Natural killer cell treated with Interleukin-12 subunit alpha and Interleukin-12 subunit beta and Interleukin-15 and Interleukin-18, amount 100 ng/mL, for 72 hours (primary cell): Measurements from ENCODE around the gene BMF. TPM values are rescaled to one million over a fixed set of nuclear protein-coding genes. Genes with fewer than 3 reads are reported as not detected.

Experiments used
- ATAC-seq, 2 donors: fragments of 150-1000 bp; cut with Tn5 transposase in 1 of 2; sonication (Bioruptor Pico), chemical (Tn5 transposase) in 1 of 2; 2 replicates each; pipeline ENCODE4 v1.10.0; 2021
- DNase-seq: peaks from one replicate; pipeline ENCODE4 v3.0.0; 2022; ENCODE audit warnings: low spot score
- H3K27ac Mint-ChIP-seq, 2 donors: 1 replicate in 1 of 2; 2 replicates in 1 of 2; pipeline ENCODE4 v1.8.0; 2022; ENCODE audit warnings: mixed read lengths in 2 of 2, mild to moderate bottlenecking in 1 of 2, moderate library complexity in 1 of 2
- H3K27me3 Mint-ChIP-seq, 2 donors: 1 replicate in 1 of 2; 2 replicates in 1 of 2; pipeline ENCODE4 v1.8.0; 2022; ENCODE audit warnings: mixed read lengths in 2 of 2
- H3K36me3 Mint-ChIP-seq: one replicate; pipeline ENCODE4 v1.8.0; 2022; ENCODE audit warnings: mixed read lengths
- H3K4me1 Mint-ChIP-seq, 2 donors: 1 replicate in 1 of 2; 2 replicates in 1 of 2; pipeline ENCODE4 v1.8.0; 2022; ENCODE audit warnings: low read depth in 2 of 2, mixed read lengths in 2 of 2, mild to moderate bottlenecking in 1 of 2
- H3K4me3 Mint-ChIP-seq: one replicate; pipeline ENCODE4 v1.8.0; 2022; ENCODE audit warnings: mixed read lengths
- H3K9me3 Mint-ChIP-seq: 2 replicates; pipeline ENCODE4 v1.8.0; 2022; ENCODE audit warnings: mixed read lengths
- total RNA-seq, 2 donors: library from RNA; stranded (reverse); gene quantifications; one replicate each; pipeline ENCODE4 v1.2.3, GENCODE V29; 2022

The BMF gene
- total RNA-seq, 2 donors from 2014 or later: 1.8 to 4.6 TPM

DNA sequence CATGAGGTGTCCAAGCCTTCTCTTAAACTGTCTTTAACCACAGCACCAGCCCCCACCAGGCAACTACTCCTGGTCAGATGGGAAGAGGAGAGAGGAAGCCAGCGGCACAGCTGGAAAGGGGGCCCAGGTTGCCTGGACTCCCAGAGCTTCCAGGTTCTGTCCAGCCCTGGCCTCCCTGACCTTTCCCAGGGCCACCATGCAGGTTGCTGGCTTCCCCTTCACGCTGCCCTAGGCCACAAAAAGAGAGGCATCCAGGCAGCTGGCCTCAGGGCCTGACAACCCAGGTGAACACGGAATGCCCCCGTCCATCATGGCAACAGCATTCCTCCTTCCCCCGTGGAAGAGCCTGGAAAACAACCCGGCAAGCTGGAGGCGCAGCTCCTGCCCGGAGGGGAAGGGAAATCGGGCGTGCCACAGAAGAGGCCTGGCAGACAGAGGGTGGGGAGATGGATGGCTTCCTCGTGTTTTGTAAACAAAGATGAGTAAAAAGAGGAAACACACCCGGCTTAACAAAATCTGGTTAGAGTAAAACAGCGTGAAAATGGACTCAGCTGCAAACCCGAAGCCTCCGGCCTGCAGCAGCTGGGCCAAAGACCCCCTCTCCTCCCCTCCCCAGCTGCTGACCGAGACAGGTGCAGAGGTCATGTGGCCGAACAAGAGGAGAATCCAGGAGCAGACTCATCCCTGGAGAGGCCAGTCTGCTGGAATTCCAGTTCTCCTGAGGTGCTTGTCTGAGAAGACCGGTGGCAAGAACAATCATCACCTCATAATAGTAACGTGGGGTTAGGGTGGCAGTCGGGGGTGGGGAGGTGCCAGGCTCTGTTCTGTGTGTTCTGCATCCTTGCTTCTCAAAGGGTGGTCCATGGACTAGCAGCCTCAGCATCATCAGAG, 15.5 kb downstream of the BMF start:
- Mint-ChIP-seq H3K36me3 (no peaks in the 10 kb centered on the region), H3K4me1 (no peaks in the 10 kb centered on the region), H3K27ac (no peak overlapping the region)

DNA sequence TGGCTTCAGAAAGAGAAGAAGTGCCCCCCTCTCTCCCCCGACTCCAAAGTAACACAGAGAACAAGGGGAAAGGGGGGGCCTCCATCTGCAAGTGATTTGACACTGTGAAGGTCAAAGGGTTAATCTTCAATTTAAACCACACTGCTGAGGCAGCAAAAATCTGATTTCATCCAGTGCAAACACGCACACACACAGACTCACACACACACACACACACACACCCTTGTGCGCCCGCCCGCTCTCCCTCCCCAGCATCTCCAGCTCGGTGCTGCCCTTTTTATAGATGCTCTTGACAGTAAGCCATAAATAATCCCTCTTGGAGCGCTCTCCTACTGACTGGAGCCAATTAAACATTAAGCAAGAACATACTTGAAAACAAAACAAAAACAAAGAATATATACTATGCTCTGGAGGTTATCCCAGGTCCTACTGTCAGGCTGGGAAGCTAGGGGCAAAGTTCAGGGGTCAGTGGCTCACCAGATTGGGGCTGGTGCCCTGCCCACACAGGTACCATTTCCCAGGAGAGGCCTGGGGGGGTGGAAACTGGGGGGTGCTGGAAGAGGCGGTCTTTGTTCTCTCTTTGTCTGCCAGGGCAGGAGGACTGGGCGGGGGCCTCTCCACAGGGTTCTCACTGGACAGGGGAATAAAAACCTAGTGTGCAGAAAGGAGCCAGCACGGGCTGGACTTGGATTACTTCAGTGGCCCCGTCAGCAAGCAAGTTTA, 16.3 kb downstream of the BMF start:
- H3K27ac Mint-ChIP-seq: no peak overlapping the region
- no peak for ATAC-seq
- no peaks in the 10 kb centered on the region for H3K36me3 Mint-ChIP-seq
- DNase-seq: no peak
- H3K4me3 Mint-ChIP-seq: no peak overlapping the region
- H3K4me1 Mint-ChIP-seq: no peaks in the 10 kb centered on the region
- H3K9me3 Mint-ChIP-seq: no peaks in the 10 kb centered on the region
- H3K27me3 Mint-ChIP-seq: no peaks in the 10 kb centered on the region

More for the DNA sequence above, 15.5 kb downstream of the BMF start:
- DNase-seq: no peak
- Mint-ChIP-seq H3K27me3 (no peaks in the 10 kb centered on the region), H3K9me3 (no peaks in the 10 kb centered on the region), H3K4me3 (no peak overlapping the region)
- ATAC-seq: no peak

DNA sequence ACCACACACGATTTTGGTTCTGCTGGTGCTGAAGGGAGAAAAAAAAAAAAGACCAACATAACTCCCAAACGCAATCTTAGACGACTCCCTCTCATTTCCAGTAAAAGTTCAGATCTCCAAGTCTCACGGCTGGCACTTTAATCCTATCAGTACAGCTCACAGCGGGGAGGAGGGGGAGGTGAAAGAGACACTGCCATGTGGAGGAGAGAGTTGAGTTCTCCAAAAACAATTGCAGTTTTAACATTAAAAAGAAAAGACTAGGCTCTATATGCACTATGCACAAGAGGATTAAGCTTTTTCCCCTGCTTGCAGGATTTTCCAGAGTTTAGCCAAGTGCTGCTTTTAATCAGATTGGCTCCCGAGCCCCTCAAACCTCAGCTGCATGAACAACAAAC, 16.8 kb downstream of the BMF start:
- Mint-ChIP-seq H3K4me1 (no peaks in the 10 kb centered on the region), H3K4me3 (no peak overlapping the region), H3K9me3 (no peaks in the 10 kb centered on the region), H3K27me3 (no peaks in the 10 kb centered on the region), H3K27ac (no peak overlapping the region), H3K36me3 (no peaks in the 10 kb centered on the region)
- ATAC-seq: no peak
- DNase-seq: no peak

DNA sequence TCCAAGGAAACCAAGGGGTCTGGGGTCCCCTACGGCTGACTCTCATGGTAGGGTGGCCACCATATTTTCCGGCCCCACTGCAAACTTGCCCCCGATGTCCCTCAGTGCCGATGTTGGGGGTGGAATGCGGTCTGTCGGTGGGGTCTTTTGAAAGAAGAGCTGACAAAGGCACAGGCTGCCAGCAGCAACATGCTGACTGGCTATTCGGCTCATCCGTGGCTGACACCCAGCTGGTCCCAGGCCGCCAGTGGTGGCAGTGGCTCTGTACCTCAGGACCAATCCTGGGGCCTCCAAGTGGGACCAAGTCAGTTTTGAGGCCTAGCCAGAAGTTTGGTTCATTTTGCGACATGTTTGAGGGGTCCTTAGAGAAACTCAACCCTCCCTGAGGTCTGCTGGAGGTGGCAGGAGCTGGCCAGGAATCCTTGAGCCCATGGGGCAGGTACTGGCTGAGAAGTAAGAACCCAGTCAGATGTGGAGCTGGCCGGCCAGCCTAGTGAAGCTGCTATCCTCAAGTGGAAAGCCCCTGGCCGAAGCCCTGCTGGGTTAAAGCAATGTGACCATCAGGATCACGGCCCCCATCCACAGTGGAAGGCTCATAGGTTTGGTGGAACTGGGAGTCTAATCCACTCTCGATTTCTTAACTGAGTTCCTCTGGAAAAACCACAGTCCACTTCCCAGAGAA, 17.8 kb downstream of the BMF start:
- no peak for DNase-seq
- Mint-ChIP-seq H3K4me3 (no peak overlapping the region), H3K27ac (no peak overlapping the region), H3K9me3 (no peaks in the 10 kb centered on the region), H3K4me1 (no peaks in the 10 kb centered on the region), H3K36me3 (no peaks in the 10 kb centered on the region), H3K27me3 (no peaks in the 10 kb centered on the region)
- no peak for ATAC-seq

DNA sequence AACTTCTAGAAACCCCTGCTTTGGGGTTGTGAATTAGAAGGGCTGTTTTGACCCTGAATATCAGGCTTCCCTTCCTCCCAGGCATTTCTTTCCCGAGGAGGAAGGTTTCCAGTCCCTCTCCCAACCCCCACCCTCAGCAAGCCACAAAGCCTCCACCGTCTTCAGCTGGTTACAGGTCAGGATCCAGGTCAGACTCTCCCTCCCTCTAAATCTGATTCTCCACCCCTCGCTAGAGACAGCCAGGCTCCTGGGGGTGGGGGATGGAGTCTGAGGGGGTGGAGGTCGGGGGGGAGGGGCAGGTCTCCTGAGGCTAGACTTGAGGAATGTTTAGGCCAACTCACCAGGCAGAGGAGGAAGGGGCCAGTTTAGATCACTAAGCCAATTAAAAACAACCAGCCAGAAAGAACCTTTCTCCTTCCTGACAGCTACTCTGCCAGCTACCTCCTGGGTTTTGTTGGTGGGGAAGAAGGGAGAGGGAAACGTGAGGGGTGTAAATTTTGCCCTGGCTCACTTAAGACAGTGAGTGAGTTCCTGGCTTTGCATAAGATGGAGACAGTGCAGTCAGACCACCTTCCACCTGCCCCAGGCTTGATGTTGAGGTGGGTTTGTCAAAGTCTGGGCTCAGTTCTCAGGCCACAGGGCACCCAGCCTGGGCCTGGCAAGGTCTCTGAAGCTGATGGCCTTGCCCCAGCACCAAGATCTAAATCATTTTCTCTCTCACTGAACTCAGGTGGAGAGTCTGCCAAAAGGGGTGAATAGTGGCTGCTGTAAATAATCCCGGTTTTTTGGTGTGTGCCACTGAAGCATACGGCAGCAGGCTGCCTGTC, 19.5 kb downstream of the BMF start:
- no peaks in the 10 kb centered on the region for H3K9me3 Mint-ChIP-seq
- H3K27ac Mint-ChIP-seq: no peak overlapping the region
- peaks cover 0 to 3% of the 10 kb centered on the region in 2 donors for H3K27me3 Mint-ChIP-seq
- ATAC-seq: no peak
- H3K36me3 Mint-ChIP-seq: no peaks in the 10 kb centered on the region
- no peak overlapping the region for H3K4me3 Mint-ChIP-seq
- H3K4me1 Mint-ChIP-seq: no peaks in the 10 kb centered on the region
- no peak for DNase-seq

DNA sequence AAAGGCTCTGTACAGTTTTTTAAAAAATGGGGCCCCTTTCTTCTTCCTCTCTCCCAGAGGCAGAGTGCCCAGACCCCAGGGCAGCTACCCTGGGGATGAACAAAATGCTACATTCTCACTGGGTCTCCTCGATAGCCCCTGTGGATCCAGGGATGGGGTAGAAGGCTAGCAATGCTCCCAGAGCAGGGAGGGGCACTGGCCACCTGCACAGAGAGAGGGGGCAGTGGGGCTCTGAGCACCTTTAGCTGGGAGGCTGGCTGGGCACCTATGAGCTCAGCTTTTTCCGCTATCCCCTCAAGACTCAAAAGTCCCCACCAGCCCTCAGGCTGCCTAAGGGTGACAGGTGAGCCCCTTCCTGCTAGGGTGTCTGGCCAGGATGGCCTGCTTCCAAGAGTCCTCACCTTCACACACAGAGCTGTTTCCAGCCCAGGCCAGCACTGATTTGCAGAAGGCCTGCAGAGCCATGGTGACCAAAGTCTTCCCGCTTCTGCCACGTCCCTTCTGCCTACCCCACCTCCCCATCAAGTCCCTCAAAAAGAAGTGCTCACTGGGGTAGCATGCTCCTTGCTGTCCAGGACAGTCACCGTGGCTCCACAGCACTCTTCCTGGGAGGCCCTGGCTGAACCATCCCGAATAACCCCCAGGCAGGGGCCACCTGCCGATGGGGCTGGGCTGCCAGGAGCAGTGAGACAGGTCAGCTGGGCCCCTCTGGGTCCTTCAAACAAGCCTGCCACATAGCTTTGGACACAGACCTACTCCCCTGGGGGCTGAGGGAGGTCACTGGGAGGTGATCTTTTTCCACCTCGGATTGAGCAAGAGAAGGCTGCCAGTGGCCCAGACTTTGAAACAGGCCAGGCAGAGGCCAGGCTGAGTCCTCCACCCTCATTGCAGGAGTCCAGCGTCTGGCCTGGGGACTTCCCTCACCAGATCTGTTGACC, 20.4 kb downstream of the BMF start:
- Mint-ChIP-seq H3K4me3 (no peak overlapping the region), H3K27me3 (peaks cover 8% of the 10 kb centered on the region in 2 donors), H3K36me3 (no peaks in the 10 kb centered on the region), H3K27ac (no peak overlapping the region), H3K9me3 (no peaks in the 10 kb centered on the region), H3K4me1 (no peaks in the 10 kb centered on the region)
- ATAC-seq: no peak
- no peak for DNase-seq

DNA sequence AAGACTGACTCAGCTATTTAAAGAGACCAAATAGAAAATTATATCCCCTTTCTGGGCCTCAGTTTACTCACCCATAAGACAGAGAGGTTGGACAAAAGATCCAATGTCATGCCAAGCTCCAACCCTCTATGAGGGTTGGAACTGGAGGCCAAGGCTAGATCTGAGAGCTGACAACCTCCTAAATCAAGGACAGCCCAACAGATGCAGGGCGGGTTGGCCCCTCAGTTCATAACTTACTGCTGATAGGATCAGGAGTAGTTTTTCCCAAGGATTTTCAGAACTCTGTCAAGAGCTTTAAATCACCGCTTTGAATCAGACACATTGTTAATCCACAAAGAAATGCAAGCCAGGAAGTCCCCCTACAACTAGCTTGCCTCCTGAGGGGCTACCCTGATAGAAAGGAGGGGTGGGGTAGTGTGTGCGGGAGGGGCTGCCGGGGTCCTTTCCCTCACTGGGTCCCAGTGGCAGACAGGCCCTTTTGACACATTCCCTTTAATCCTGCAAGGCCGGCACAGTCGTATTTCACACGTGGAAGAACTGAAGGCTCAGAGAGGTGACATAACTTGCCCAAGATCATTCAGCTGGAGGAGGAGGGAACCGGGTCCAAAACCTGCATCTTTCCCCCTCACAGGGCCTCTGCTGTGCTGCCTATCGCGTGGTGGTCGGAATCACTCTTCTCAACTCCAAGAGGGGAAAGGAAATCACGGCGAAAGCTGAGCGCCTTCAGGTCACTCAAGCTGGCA, 21.4 kb downstream of the BMF start:
- Mint-ChIP-seq H3K27ac (no peak overlapping the region), H3K36me3 (no peaks in the 10 kb centered on the region), H3K27me3 (peaks cover 13 to 15% of the 10 kb centered on the region in 2 donors), H3K4me1 (no peaks in the 10 kb centered on the region), H3K9me3 (no peaks in the 10 kb centered on the region), H3K4me3 (no peak overlapping the region)
- no peak for DNase-seq
- ATAC-seq: no peak

DNA sequence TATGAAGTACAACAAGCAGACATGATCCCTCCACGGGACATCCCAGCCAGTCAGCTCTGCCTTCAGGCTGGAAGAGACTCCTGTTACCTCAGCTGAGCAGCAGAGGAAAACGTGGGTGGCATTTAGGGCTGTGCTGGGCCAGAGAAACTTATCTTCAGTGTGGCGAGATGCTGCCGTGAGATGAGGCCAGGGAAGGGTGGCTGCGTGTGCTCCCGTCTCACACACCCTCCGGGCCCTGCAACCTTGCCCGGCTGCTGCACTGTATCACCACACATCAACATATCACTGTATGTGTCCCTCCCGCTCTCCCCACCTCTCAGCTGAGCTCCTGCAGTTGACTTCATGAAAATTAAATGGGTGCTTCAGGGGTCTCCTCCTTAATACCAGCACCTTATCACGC, 23.4 kb downstream of the BMF start:
- no peak for ATAC-seq
- DNase-seq: no peak
- peaks cover 25 to 33% of the 10 kb centered on the region in 2 donors for H3K27me3 Mint-ChIP-seq
- peaks cover 6% of the 10 kb centered on the region in 2 donors for H3K4me1 Mint-ChIP-seq
- no peaks in the 10 kb centered on the region for H3K36me3 Mint-ChIP-seq
- no peak overlapping the region for H3K4me3 Mint-ChIP-seq
- no peak overlapping the region for H3K27ac Mint-ChIP-seq
- no peaks in the 10 kb centered on the region for H3K9me3 Mint-ChIP-seq

DNA sequence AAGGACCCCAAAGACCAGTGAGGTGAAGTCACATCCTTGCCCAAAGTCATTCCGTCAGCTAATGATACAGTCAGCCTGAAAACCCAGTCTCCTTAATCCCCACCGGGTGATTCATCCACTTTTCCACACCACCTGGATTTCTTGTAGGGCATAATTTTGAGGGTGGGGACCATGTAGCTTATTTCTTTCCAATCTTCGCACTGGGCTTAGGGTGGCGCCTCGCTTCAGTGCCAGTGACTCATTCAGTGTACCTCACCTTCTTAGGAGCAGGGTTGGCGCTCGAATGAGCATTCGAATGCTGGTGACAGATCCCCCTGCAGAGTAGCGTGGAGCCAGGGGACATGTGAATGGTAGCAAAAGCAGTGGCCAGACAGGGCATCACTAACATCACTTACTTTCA, 24.0 kb downstream of the BMF start:
- ATAC-seq: no peak
- Mint-ChIP-seq H3K4me3 (no peak overlapping the region), H3K27ac (no peak overlapping the region), H3K4me1 (peaks cover 6% of the 10 kb centered on the region in 2 donors), H3K9me3 (no peaks in the 10 kb centered on the region), H3K36me3 (no peaks in the 10 kb centered on the region), H3K27me3 (peaks cover 26 to 33% of the 10 kb centered on the region in 2 donors)
- no peak for DNase-seq

DNA sequence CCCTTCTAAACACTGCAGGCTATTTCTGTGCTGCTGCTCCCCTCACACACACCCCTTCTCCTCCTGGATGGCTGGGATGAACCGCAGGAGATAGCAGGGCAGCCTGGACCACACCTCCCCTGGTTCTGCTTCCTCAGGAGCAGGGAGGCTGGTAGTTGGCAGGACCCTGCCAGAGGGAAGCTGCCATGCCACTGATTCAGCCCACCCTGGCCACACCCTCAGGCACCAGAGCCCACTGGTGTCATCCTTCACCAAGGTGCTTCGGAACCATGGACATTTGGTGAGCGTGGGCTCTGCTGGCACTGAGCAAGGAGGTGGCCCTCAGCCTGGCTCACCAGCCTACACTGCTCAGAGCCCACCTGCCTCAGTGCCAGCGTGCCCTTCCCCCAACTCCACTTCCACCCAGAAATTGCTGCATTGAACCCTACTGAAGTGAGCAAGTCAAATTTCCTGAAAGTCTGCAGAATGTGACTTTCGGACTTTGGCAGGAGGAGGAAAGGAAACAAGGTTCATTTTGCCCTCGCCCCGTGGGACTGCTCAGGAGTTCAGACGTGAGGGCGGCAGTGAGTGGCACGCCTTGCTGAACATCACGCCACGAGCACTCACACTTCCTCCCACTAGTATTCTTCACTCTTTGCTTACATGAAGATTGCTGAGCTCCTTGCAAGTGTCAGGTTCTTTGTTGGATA, 26.3 kb downstream of the BMF start:
- peaks cover 6% of the 10 kb centered on the region in 2 donors for H3K4me1 Mint-ChIP-seq
- H3K27ac Mint-ChIP-seq: no peak overlapping the region
- H3K36me3 Mint-ChIP-seq: no peaks in the 10 kb centered on the region

DNA sequence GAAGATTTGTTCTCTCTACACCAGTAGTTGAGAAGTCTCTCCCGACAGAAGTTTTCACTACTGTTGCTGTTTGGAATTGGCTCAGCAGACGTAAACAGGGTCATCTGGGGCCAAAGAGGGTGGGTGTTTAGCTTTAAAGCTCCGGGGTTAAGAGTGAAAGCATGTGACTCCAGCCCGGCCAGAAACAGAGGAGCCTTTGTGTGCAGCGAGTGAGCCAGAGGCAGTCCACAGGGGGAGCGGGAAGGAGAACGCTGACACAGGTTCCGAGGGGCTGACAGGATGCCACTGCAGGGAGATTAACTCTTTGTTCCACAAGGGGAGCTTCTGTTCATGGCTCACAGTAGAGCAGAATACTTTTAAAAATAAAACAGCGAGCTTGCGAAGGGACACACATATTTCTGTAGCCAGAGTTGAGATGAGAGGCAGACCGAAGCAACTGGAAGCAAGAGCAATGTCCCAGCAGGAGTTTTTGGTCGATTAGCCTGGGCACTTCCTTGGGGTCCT, 26.9 kb downstream of the BMF start:
- Mint-ChIP-seq H3K27me3 (peaks cover 30 to 33% of the 10 kb centered on the region in 2 donors), H3K4me1 (peaks cover 6% of the 10 kb centered on the region in 2 donors), H3K36me3 (no peaks in the 10 kb centered on the region), H3K27ac (no peak overlapping the region), H3K4me3 (peak overlapping the region; percentile 28), H3K9me3 (no peaks in the 10 kb centered on the region)
- ATAC-seq (no peak), DNase-seq (no peak)

More for the DNA sequence above, 26.3 kb downstream of the BMF start:
- peaks cover 30 to 33% of the 10 kb centered on the region in 2 donors for H3K27me3 Mint-ChIP-seq
- H3K9me3 Mint-ChIP-seq: no peaks in the 10 kb centered on the region
- DNase-seq (no peak), ATAC-seq (peak in 1 of 2 donors; percentile 50)
- H3K4me3 Mint-ChIP-seq: no peak overlapping the region
